HG03457 (cell line): Measurements from ENCODE around the gene GPC3.
"Not testable (repeated sequence)": the region's sequence is repeated elsewhere in the genome, so short reads cannot be mapped to it uniquely, and the experiment has no call there.

Source experiments
- ATAC-seq: cut with Tn5 transposase; IDR thresholded peaks from one replicate; pipeline ENCODE4 v1.9.1; 2021; ENCODE audit warnings: moderate number of reproducible peaks; ENCODE audit not compliant: unreplicated experiment

Gene GPC3

DNA sequence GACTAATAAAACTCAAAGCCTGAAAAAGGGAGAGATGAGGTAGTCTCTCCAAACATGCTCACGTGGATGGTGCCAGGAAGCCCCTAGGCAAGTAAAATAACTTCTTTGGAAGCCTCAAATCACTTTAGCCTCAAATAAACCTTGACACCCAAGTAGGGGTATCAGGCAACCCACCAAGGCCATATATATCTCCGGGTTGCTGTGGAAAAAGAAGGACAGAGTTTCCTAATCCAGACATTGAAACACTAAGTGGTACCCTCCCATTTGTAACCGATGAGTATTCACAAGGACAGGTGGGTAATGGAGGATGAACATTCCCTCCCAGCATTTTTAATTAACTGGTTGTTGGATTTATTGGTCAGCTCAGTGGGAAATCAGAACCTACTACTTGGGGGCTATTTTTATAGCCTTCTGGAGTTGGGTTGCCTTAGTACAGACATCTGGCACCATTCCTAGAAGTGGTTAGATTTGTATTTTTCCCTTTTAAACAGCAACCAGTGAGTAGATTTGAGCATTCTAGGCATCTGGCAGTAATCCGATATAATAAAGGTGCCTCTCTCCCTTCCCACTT is 87.7 kb downstream of the GPC3 start:
- ATAC-seq: no peak

DNA sequence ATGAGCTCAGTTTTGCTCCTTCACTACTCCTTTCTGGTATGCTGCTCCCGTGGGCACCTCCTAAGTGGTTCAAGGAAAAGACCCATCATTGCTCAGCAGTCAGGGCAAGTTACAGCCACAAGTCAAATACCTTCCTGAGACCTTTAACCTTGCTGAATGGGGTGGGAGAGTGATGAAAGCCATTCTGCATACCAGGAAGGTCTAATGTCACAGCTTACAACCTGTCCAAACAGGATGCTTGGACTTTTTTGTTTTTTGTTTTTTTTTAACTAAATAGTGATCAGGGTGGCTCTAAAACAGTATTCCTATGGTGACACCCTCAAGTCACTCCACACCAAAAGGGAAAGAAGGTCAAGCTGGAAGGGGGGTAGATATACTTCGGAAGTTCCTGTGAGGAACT is 93.1 kb downstream of the GPC3 start:
- ATAC-seq: no peak

DNA sequence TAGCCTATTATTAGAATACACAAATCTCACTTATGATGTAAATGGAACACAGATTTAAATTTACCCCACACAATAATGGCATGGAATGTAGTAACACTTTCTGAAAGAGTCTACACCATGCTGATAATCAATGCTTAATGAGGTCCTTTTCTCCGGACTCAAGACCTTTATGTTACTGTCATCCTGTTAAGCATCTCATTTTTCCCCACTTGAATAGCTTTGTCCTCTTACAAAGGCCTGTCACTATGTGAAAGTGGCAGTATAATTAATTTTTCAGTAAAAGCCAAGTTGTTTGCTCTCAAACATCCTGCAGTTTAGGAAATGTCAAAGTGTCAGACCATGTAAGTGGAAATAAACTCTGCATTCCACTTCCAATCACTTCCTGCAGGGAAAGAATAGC is 96.4 kb downstream of the GPC3 start:
- ATAC-seq: no peak

- ATAC-seq: not testable (repeated sequence)
These were observed 97.3 kb downstream of the GPC3 start for GRCh38 chrX:133888084-133888483.

DNA sequence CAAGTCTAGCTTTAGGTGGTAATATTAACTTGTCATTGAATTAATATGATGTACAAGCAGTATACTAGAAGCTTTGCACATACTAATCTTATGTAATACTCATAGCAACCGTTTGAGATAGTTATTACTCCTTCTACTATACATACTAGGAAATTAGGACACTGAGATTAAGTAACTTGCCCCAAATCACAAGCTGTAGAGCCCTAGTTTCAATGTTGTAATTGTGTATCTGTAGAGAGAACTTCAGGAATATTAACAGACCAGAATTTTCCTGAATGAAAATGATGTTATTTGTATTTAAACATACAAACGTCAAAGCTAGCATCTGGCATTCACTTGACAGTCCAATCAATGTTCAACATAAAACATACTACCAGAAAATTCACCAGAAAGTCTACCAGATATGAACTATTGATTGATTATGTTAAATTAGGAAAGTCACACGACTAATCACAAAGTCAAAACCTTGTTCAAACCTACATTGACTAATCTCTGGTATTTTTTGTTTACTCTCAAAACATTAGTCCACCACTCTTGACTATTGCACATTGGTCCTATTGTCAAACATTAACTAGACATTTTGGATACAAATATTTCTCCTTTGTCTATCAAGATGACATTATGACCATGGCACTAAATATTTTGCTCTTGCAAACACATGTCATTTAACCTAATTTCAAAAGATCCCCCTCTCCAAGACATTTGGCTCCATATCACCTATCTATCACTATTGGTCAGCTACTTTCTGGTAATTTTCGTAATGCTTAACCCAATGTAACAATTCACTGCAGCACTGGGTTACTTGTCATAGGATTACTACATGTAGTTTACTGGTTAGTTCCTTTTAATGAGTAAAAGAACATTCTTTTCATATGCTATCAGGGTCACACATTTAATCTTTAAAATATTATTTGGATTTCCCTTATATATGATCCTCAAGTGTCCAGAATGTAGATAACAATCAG is 100.7 kb downstream of the GPC3 start:
- no peak for ATAC-seq

GRCh38 chrX:133881893-133882292 is 103.5 kb downstream of the GPC3 start:
- no peak for ATAC-seq

DNA sequence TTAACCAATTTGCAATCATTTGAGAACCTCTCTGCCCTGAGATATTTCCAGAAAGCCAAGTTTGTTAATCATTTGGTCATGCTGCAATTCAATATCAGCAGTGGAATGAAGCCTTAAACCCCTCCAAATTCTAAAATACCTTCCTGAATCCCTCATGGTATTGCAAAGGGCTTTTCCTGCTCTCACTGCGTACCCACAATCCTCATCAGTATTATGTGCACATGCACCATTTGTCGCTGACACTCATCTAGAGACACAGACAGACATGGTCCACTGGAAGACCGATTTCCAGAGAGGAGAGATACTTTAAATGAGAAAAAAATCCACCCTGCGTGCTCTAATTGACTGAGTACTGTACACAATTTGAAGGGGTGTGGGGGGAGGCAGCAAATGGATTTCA is 104.4 kb downstream of the GPC3 start:
- no peak for ATAC-seq

- ATAC-seq: no peak
These were observed 105.4 kb downstream of the GPC3 start for GRCh38 chrX:133880032-133880443.

DNA sequence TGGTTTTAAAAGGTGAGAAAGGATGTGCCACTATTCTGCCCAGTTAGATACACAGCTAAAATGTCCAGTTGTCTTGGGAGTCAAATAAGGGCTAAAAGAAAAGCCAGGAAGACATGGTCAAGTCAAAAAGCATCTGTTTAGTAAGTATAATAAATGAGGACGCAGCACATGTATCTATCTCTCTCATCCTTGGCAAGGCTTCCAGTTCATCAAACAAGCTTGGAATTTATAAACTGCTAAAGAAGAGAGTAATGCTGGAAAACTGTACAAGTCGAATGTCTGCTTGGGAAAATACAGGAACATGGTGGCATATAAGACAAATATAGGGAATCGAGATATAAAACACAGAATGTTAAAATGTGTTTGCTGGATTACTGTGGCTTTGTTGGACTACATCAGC is 106.7 kb downstream of the GPC3 start:
- no peak for ATAC-seq

DNA sequence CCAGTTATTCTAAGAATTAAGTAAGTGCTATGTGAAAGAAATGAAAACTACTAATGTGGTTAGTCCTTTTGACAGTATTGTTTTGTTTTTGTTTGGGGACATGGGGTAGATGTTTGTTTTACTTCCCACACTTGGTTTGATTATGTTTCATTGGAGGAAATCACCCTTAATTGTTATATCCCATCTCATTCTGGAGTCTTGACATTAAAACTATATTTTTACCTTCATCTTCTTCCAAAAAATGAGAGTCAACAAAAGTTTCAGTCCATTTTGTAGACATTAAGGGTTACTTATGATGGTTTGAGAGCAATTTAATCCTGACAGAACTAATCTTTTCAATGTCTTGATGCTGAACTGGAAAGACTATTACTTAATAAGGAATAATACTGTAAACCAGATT is 108.7 kb downstream of the GPC3 start:
- no peak for ATAC-seq

GRCh38 chrX:133869270-133869669 is 116.1 kb downstream of the GPC3 start:
- ATAC-seq: no peak

DNA sequence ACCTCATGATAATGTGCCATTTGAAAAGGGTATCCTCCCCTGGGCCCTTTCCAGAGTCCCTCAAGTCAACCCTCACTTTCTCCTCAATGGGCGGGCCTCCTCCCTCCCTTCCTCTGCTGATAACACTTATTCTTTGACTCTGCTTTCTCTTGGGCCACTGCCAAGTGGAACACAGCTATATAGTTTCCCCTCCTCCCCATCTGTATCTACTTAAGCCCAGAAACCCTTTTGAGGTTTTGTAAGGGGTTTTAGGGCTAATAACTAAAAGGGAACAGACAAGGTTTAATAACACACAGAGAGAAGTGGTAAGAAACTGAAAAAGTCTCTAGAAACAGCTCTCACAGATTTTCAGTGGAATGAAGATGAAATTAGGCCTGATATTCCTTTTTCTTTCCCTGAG is 116.7 kb downstream of the GPC3 start:
- ATAC-seq: no peak

DNA sequence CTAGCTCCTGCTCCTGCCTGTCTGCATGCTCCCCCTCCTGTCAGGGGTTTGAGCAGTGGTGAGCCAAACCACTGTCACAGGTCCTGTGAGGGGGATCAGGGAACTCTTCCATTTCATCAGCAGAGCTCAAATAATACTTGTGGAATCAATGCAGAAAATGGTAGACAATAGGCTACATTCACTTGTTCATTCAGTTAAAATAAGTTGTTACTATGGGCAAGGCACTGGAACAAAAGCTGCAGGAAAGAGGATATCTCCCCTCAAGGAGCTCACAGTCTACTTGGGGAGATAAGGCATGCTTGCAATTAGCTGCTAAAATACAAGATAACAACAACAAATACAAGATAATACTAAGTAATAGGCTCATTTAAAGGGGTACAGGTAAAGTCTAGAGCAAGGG is 117.1 kb downstream of the GPC3 start:
- no peak for ATAC-seq

DNA sequence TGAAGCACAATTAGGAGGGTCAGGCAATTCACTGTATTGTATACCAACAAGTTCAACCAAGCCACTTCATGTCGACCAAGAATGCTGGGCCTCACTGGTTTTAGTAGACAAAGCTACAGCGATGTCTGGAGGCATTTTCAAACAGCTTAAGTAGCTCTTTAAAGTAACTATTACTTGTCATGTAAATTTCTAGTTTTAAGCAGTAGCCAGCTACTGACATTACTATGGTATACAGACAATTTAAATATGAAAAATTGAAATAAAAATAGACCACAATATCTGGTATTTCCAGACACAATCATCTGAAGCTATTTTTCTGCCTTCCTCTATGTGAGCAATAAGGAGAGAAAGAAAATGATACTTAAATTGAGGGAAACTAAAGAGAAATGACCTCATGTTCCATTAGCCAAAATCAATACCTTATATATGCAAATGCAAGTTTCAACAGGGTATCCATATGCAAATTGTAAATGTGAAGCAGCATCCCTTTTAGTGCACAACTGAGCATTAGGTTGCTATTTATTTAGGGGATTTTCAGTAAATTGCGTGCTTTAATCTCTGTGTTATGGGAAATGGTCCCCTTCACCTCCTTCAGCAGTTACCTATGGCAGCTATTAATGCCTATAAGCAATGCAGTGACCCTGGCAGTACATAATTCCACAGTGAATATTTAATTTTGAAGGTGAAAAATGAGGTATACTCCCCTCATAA is 119.5 kb downstream of the GPC3 start:
- ATAC-seq: no peak

GRCh38 chrX:133864236-133864635 is 121.2 kb downstream of the GPC3 start:
- ATAC-seq: no peak

DNA sequence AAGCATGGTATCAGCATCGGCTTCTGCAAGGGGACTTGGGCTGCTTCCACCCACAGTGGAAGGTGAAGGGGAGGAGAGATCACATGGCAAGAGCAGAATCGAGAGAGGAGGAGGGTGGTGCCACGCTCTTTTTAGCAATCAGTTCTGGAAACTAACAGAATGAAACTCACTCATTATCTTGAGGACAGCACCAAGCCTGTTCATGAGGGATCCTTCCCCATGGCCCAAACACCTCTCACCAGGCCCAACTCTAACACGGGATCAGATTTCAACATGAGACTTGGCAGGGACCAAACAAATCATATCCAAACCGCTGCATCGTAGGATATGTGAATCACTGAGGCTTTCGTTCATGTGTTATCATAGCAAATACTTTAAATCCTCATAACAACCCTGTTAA is 125.5 kb downstream of the GPC3 start:
- ATAC-seq: no peak

- no peak for ATAC-seq
These were observed 126.1 kb downstream of the GPC3 start for GRCh38 chrX:133859336-133859735.

DNA sequence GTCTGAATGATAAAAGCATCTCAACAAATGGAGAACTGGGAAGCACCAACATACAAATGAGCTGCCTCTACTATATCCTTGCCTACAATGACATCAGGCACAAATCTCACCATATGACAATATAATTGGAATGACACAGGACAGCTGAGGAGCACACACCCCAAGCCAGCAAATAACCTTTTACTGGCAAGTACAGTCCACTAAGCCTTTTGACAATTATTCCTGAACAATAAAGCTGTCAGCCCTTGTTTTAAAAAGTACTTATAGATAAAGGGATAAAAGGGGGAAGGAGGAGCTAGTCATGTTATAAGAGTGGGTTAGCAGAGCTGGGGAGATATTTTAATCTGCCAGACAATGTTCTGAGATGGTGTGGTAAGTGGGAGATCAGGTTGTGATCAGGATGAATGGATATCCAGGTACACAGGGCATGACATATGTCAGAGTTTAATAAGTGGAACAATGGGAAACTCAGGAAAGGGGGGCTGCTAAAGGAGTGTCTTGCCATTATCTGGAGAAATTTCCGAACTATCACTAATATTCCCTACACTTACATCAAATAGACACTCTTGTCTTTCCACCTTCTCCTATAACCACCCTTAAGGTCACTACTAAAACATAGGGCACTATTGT is 127.6 kb downstream of the GPC3 start:
- ATAC-seq: no peak

DNA sequence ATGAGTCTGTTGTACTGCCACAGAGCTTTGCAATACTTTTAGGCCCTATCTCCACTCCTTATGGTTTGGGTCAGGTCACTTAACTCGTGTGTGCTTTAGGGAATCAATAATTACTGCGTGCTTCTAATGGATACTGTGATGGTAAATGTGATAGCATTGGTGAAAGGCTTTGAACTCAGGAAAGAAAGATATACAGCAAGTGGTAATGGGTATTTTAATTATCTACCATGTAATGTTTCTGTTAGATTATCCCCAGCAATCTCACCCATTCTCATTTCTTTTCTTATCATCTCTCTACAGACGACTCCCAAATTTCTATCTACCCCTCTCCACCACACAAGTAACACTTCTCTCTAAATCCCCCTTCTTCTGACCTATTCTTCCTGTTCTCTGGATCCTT is 128.6 kb downstream of the GPC3 start:
- ATAC-seq: no peak

DNA sequence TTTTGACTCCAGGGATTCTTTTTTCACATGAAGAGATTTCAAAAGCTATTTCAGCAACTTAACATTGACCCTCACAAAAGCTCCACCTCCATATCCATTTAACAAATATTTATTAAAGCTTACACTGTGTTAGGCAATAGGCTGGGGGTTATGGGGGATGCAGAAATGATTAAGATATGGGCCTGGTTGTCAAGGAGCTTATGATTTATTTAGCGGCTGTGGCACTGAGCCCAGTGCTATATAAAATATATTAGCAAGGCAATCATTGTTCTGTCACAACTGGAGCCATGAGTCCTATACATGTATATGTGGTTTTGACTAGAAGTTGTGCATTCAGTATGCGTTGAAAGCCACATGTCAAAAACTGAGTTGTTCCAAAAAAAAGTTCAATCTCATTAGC is 131.1 kb downstream of the GPC3 start:
- ATAC-seq: no peak

DNA sequence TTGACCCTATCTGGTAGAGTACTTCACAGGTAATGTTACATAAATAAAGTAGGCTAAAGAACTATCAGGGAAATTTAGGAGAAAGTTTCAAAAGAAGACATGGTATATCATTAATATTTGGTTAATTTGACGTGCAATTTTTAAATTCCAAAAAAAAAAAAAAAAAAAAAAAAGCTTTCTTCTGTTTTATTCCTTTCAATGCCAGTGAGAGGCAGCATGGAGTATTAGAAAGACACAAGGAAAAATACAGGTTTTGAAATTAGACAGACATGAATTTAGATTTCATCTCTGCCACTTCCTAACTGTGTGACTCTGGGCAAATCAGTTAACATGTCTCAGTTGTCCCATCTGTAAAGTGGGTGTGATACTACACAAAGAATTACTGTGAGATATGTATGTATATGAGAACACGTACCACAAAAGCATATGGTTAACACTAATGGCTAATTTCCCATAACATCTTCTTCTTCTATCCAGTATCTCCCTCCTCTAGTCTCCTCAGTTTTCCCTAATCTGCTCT is 132.5 kb downstream of the GPC3 start:
- no peak for ATAC-seq
